ENCODE measurements around the gene PAPPA.

PAPPA gene

GRCh38 chr9:116163293-116164055, 9.9 kb downstream of the PAPPA start:
- H3K4me3 ChIP-seq (ENCODE audit: control insufficient read depth, low read depth, low read length) = no peak overlapping the region
- TF ChIP-seq CTCF (conservative IDR thresholded peaks at IDR 0.05; ENCODE audit: control insufficient read depth, insufficient read depth, low read depth, low read length) = peak; percentile 56
- DNase-seq (ENCODE audit: low read depth) = peak; percentile 35

DNA sequence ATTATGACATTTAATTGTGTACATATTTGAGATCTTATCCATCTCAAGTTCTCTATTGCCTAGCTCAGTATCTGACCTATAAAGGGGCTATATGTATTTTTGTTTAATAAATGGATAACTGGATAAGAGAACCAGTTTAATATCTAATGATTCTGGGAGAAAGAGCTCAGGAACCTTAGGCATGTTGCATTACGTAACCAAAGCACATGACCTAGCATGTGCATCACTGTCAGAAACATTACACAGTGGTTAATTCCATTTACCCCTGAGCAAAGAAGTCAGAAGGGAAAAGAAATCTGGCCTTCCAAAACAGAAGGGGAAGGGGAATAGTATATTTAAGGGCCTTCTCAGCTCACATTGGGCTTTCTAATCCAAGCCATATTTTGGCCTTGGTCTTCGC, 12.3 kb downstream of the PAPPA start:
- peak; percentile 62 for DNase-seq (ENCODE audit: low read depth)
- TF ChIP-seq CTCF (conservative IDR thresholded peaks at IDR 0.05; ENCODE audit: control insufficient read depth, insufficient read depth, low read depth, low read length) = no peak
- H3K4me3 ChIP-seq (ENCODE audit: control insufficient read depth, low read depth, low read length) = no peak overlapping the region

GRCh38 chr9:116166713-116167112, 13.1 kb downstream of the PAPPA start:
- DNase-seq (ENCODE audit: low read depth) = no peak
- H3K4me3 ChIP-seq (ENCODE audit: control insufficient read depth, low read depth, low read length) = no peak overlapping the region
- peak; percentile 37 for TF ChIP-seq CTCF (conservative IDR thresholded peaks at IDR 0.05; ENCODE audit: control insufficient read depth, insufficient read depth, low read depth, low read length)

DNA sequence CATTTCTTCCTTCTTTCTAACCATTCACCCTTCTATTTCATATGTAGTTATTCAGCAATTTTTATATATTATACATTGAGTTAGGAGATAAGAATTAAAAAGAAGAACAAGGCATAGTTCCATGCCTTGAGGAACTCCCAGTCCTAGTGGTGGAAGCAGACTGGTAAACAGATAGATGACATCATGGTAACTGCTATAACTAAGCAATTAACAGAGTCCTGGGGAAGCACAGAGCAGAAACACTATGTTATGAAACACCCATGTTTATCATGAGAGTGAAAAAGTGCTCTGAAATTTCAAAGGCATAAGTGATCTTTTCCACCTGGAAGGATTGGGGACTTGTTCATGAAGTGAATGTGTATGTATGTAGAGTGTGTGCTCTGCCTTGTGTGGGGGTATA, 14.6 kb downstream of the PAPPA start:
- no peak overlapping the region for H3K4me3 ChIP-seq (ENCODE audit: control insufficient read depth, low read depth, low read length)
- TF ChIP-seq CTCF (conservative IDR thresholded peaks at IDR 0.05; ENCODE audit: control insufficient read depth, insufficient read depth, low read depth, low read length) = no peak
- DNase-seq (ENCODE audit: low read depth) = no peak

- no peak for DNase-seq (ENCODE audit: low read depth)
- no peak overlapping the region for H3K4me3 ChIP-seq (ENCODE audit: control insufficient read depth, low read depth, low read length)
- no peak for TF ChIP-seq CTCF (conservative IDR thresholded peaks at IDR 0.05; ENCODE audit: control insufficient read depth, insufficient read depth, low read depth, low read length)
These were observed 18.6 kb downstream of the PAPPA start for GRCh38 chr9:116172216-116172615.

- DNase-seq (ENCODE audit: low read depth) = peak; percentile 75
- no peak for TF ChIP-seq CTCF (conservative IDR thresholded peaks at IDR 0.05; ENCODE audit: control insufficient read depth, insufficient read depth, low read depth, low read length)
- H3K4me3 ChIP-seq (ENCODE audit: control insufficient read depth, low read depth, low read length) = no peak overlapping the region
These were observed 20.8 kb downstream of the PAPPA start for GRCh38 chr9:116174347-116174746.

All from fibroblast of mammary gland (primary cell).